H1 (cell line): ENCODE data around the gene SCMH1. TPM values are rescaled to one million over a fixed set of nuclear protein-coding genes. Genes with fewer than 3 reads are reported as not detected.

ENCODE experiments used
- CTCF ChIA-PET: fragments of 300-600 bp; sonication (Branson Sonifier 250); formaldehyde crosslinking; loops from one replicate; lab custom pipeline; 2021; ENCODE audit not compliant: partially characterized antibody; lab: Charles Lee
- POLR2A ChIA-PET: fragments of 300-600 bp; sonication (Branson Sonifier 250); formaldehyde crosslinking; loops from one replicate; lab custom pipeline; 2021; ENCODE audit warnings: inconsistent platforms; ENCODE audit not compliant: partially characterized antibody; lab: Charles Lee
- DNase-seq, 2 experiments: peaks; one replicate each; pipeline versions ENCODE4 v3.0.0 to v3.0.0-alpha.2; 2010 to 2022; ENCODE audit warnings: low spot score in 2 of 2, low read depth in 1 of 2, mixed read lengths in 1 of 2
- FAIRE-seq: peaks from 2 replicates; lab custom pipeline; 2011; peaks lifted over from hg19 to GRCh38; lab: Jason Lieb, UNC
- H2AFZ ChIP-seq: 2 replicates; pipeline ENCODE4 v1.8.1; 2012; ENCODE audit warnings: low read length, inconsistent platforms
- H2AK5ac ChIP-seq: 2 replicates; pipeline ENCODE4 v1.6.1; 2013; ENCODE audit warnings: low read depth, low read length
- H2BK120ac ChIP-seq: replicated peaks from 2 replicates; pipeline ENCODE3; 2013; ENCODE audit warnings: low read depth, low read length, inconsistent platforms
- H2BK12ac ChIP-seq: 2 replicates; pipeline ENCODE4 v1.6.1; 2013; ENCODE audit warnings: low read depth, low read length
- H2BK15ac ChIP-seq: 2 replicates; pipeline ENCODE4 v1.6.1; 2013; ENCODE audit warnings: low read length
- H2BK20ac ChIP-seq: 2 replicates; pipeline ENCODE4 v1.6.1; 2013; ENCODE audit warnings: low read length
- H2BK5ac ChIP-seq: 2 replicates; pipeline ENCODE4 v1.6.1; 2013; ENCODE audit warnings: low read depth, low read length
- H3K14ac ChIP-seq: 2 replicates; pipeline ENCODE4 v1.6.1; 2013; ENCODE audit warnings: inconsistent platforms; ENCODE audit not compliant: insufficient read length
- H3K18ac ChIP-seq: 2 replicates; pipeline ENCODE4 v1.6.1; 2013; ENCODE audit warnings: low read length; ENCODE audit errors: extremely low read depth
- H3K23ac ChIP-seq: 2 replicates; pipeline ENCODE4 v1.6.1; 2013; ENCODE audit warnings: inconsistent platforms; ENCODE audit not compliant: insufficient read length
- H3K23me2 ChIP-seq: 2 replicates; pipeline ENCODE4 v1.6.1; 2013; ENCODE audit warnings: low read depth, low read length
- H3K27ac ChIP-seq: 2 replicates; pipeline ENCODE4 v1.6.1; 2011; ENCODE audit warnings: low read depth, low read length, inconsistent platforms
- H3K27me3 ChIP-seq, 4 experiments: replicated peaks in 1 of 4; 1 replicate in 1 of 4; 2 replicates in 3 of 4; pipeline versions ENCODE4 v1.6.1 to v1.8.1; 2011 to 2013; ENCODE audit warnings: low read length in 3 of 4, mild to moderate bottlenecking in 3 of 4, inconsistent platforms in 2 of 4, mixed read lengths in 2 of 4, moderate library complexity in 1 of 4; ENCODE audit not compliant: control insufficient read depth in 3 of 4, insufficient read depth in 3 of 4; ENCODE audit errors: extremely low read depth in 1 of 4
- H3K36me3 ChIP-seq, 4 experiments: 2 replicates each; pipeline versions ENCODE4 v1.6.1 to v1.8.1; 2011 to 2013; ENCODE audit warnings: mild to moderate bottlenecking in 4 of 4, low read length in 3 of 4, moderate library complexity in 2 of 4, control low read depth in 1 of 4, inconsistent platforms in 1 of 4; ENCODE audit not compliant: insufficient read depth in 4 of 4, control insufficient read depth in 2 of 4
- H3K4ac ChIP-seq: replicated peaks from 2 replicates; pipeline ENCODE3; 2013; ENCODE audit warnings: low read length, low read depth, mixed read lengths, inconsistent platforms; ENCODE audit not compliant: insufficient read length
- H3K4me1 ChIP-seq, 4 experiments: replicated peaks in 1 of 4; 1 replicate in 1 of 4; 2 replicates in 3 of 4; pipeline versions ENCODE4 v1.6.1 to v1.8.1; 2011 to 2013; ENCODE audit warnings: low read length in 3 of 4, inconsistent platforms in 2 of 4, mixed read lengths in 1 of 4; ENCODE audit not compliant: insufficient read depth in 4 of 4, control insufficient read depth in 3 of 4
- H3K4me2 ChIP-seq, 2 experiments: 2 replicates each; pipeline versions ENCODE4 v1.6.1 to v1.8.1; 2011 to 2013; ENCODE audit warnings: low read depth in 2 of 2, low read length in 2 of 2, control low read depth in 1 of 2, inconsistent platforms in 1 of 2, mild to moderate bottlenecking in 1 of 2; ENCODE audit not compliant: insufficient read depth in 1 of 2
- H3K4me3 ChIP-seq, 4 experiments: fragments of 200-600, 300-600 bp in 1 of 4; sonication (generic), shearing (Covaris generic), sonication (Bioruptor Twin) in 1 of 4; 2 replicates each; pipeline versions ENCODE4 v1.5.1 to v1.8.1; 2011 to 2016; ENCODE audit warnings: low read length in 4 of 4, low read depth in 3 of 4, control low read depth in 2 of 4, inconsistent platforms in 2 of 4, mild to moderate bottlenecking in 2 of 4, mixed read lengths in 1 of 4, moderate library complexity in 1 of 4; ENCODE audit not compliant: insufficient read depth in 2 of 4; ENCODE audit errors: extremely low read depth in 1 of 4
- H3K56ac ChIP-seq: replicated peaks from 2 replicates; pipeline ENCODE3; 2013; ENCODE audit warnings: low read depth, mild to moderate bottlenecking, mixed read lengths, low read length, inconsistent platforms; ENCODE audit not compliant: insufficient read length
- H3K79me1 ChIP-seq: 2 replicates; pipeline ENCODE4 v1.6.1; 2013; ENCODE audit warnings: low read depth, low read length, control low read depth
- H3K79me2 ChIP-seq, 2 experiments: 2 replicates each; pipeline versions ENCODE4 v1.6.1 to v1.8.1; 2012 to 2013; ENCODE audit warnings: low read length in 2 of 2, mild to moderate bottlenecking in 2 of 2, inconsistent platforms in 1 of 2; ENCODE audit not compliant: insufficient read depth in 2 of 2, control insufficient read depth in 1 of 2
- H3K9ac ChIP-seq, 4 experiments: replicated peaks in 1 of 4; 1 replicate in 1 of 4; 2 replicates in 3 of 4; pipeline versions ENCODE4 v1.6.1 to v1.8.1; 2011 to 2013; ENCODE audit warnings: low read depth in 3 of 4, low read length in 3 of 4, control low read depth in 2 of 4, mild to moderate bottlenecking in 2 of 4, moderate library complexity in 2 of 4, inconsistent platforms in 1 of 4; ENCODE audit errors: extremely low read depth in 1 of 4
- H3K9me3 ChIP-seq, 2 experiments: 2 replicates each; pipeline versions ENCODE4 v1.6.1 to v1.8.1; 2012 to 2013; ENCODE audit warnings: mild to moderate bottlenecking in 2 of 2, moderate library complexity in 2 of 2, control low read depth in 1 of 2, inconsistent platforms in 1 of 2, low read depth in 1 of 2, low read length in 1 of 2, mixed read lengths in 1 of 2; ENCODE audit not compliant: insufficient read depth in 2 of 2
- H4K20me1 ChIP-seq, 2 experiments: replicated peaks in 1 of 2; 2 replicates each; pipeline versions ENCODE3 to v1.8.1; 2011 to 2013; ENCODE audit warnings: inconsistent platforms in 2 of 2, low read length in 2 of 2, mild to moderate bottlenecking in 1 of 2; ENCODE audit not compliant: insufficient read depth in 2 of 2, control insufficient read depth in 1 of 2
- H4K5ac ChIP-seq: 2 replicates; pipeline ENCODE4 v1.6.1; 2013; ENCODE audit warnings: low read length, low read depth, mixed read lengths, inconsistent platforms; ENCODE audit not compliant: insufficient read length
- H4K8ac ChIP-seq: 2 replicates; pipeline ENCODE4 v1.8.0; 2013; ENCODE audit warnings: mild to moderate bottlenecking, moderate library complexity, low read length, inconsistent platforms; ENCODE audit not compliant: insufficient read depth; ENCODE audit errors: extremely low read depth
- H4K91ac ChIP-seq: replicated peaks from 2 replicates; pipeline ENCODE3; 2013; ENCODE audit warnings: low read length, mixed read lengths, inconsistent platforms; ENCODE audit not compliant: insufficient read length
- CTCF ChIP-seq, 3 experiments: IDR thresholded peaks; 1 replicate in 2 of 3; 2 replicates in 1 of 3; pipeline versions ENCODE4 v1.5.1 to v1.6.1; 2011; ENCODE audit warnings: low read length in 3 of 3, mild to moderate bottlenecking in 3 of 3, inconsistent platforms in 2 of 3, low read depth in 1 of 3, moderate library complexity in 1 of 3; ENCODE audit not compliant: insufficient read depth in 1 of 3; ENCODE audit errors: control extremely low read depth in 1 of 3
- WGBS, 2 experiments: shearing (Covaris generic) in 1 of 2; methylation state at CpG; one replicate each; pipeline versions ENCODE4 v1.1.6 to v1.1.7; 2013 to 2015; ENCODE audit warnings: low lambda C conversion rate in 2 of 2, mixed read lengths in 2 of 2, inconsistent platforms in 1 of 2, low coverage in 1 of 2, missing lambda C conversion rate in 1 of 2; ENCODE audit not compliant: insufficient replicate concordance in 2 of 2, insufficient coverage in 1 of 2, insufficient read length in 1 of 2; ENCODE audit errors: extremely low coverage in 1 of 2, missing lambda C conversion rate in 1 of 2; 5-methylcytosine and 5-hydroxymethylcytosine counted together
- polyA plus RNA-seq, 7 experiments: library from polyadenylated mRNA; depleted of rRNA in 3 of 7; stranded (reverse) in 5 of 7; unstranded in 2 of 7; fragments of >200 nt in 5 of 7; fragments of 200-250 nt in 2 of 7; gene quantifications; 1 replicate in 5 of 7; 2 replicates in 1 of 7; 4 replicates in 1 of 7; pipeline versions ENCODE4 v1.2.1 to v1.2.3, GENCODE V29; 2011 to 2013; ENCODE audit warnings: missing spikeins in 2 of 7, mixed read lengths in 2 of 7
- total RNA-seq: library from RNA; stranded (reverse); fragmentation: NEBNext Ultra II Directional; extraction: Animal tissue kit (Norgen Biotek cat#: 25700); gene quantifications from 2 replicates; pipeline ENCODE4 v1.2.1, GENCODE V29; 2021

The SCMH1 gene
- total and polyA plus RNA-seq, 2 of the 8 experiments (the other 6 are each of a cell fraction or from before 2014, with no cell fraction given) = 16.6 to 30.7 TPM

GRCh38 chr1:41158966-41159365 lies 83.1 kb downstream of the SCMH1 start:
- no peak overlapping the region for H4K91ac ChIP-seq
- no peak overlapping the region for H2BK15ac ChIP-seq
- no peak overlapping the region for H2AK5ac ChIP-seq
- H2AFZ ChIP-seq = no peak overlapping the region
- no peak overlapping the region for H4K5ac ChIP-seq
- no peaks in the 10 kb centered on the region for H3K27me3 ChIP-seq
- H3K9me3 ChIP-seq = no peaks in the 10 kb centered on the region; a peak in 1 of 4 replicates
- no peaks in the 10 kb centered on the region for H3K36me3 ChIP-seq
- H3K9ac ChIP-seq = no peak overlapping the region
- no peak overlapping the region for H2BK120ac ChIP-seq
- H4K8ac ChIP-seq = no peak overlapping the region
- POLR2A ChIA-PET = no interaction called here
- no peak overlapping the region for H2BK12ac ChIP-seq
- H3K18ac ChIP-seq = no peak overlapping the region
- H3K23ac ChIP-seq = no peak overlapping the region
- no peaks in the 10 kb centered on the region for H3K23me2 ChIP-seq
- TF ChIP-seq CTCF (IDR thresholded peaks at IDR 0.05; ENCODE audit: control extremely low read depth in 1 of 3, insufficient read depth in 1 of 3, low read depth in 1 of 3, low read length in 3 of 3) = no peak
- H4K20me1 ChIP-seq = peaks cover 0 to 1% of the 10 kb centered on the region in 2 experiments
- no peaks in the 10 kb centered on the region for H3K79me2 ChIP-seq
- H3K14ac ChIP-seq = no peak overlapping the region
- 91% methylated on average over 1 of the region's 1 CpG; no CpG with 5 or more reads in 1 of the 2 experiments for WGBS, 2 experiments
- no peaks in the 10 kb centered on the region for H3K79me1 ChIP-seq
- CTCF ChIA-PET = no interaction called here
- H2BK5ac ChIP-seq = no peak overlapping the region
- FAIRE-seq (no peak), DNase-seq (no peak)
- H3K4me2 ChIP-seq = no peak overlapping the region
- H3K4me3 ChIP-seq = no peak overlapping the region
- no peak overlapping the region for H3K56ac ChIP-seq
- H3K27ac ChIP-seq = no peak overlapping the region
- no peak overlapping the region for H2BK20ac ChIP-seq
- H3K4me1 ChIP-seq = no peaks in the 10 kb centered on the region; a peak in 1 of 7 replicates
- no peak overlapping the region for H3K4ac ChIP-seq
